GM06990 (cell line): ENCODE data around the gene RSRC1.

Source experiments
- DNase-seq: peaks from one replicate; pipeline ENCODE4 v3.0.0-alpha.2; 2011; ENCODE audit not compliant: insufficient read length; ENCODE audit errors: extremely low read depth
- H3K27me3 ChIP-seq: replicated peaks from 2 replicates; pipeline ENCODE4 v1.6.0; 2011; ENCODE audit warnings: low read length; ENCODE audit not compliant: control insufficient read depth, insufficient read depth
- H3K36me3 ChIP-seq: 2 replicates; pipeline ENCODE4 v1.5.1; 2011; ENCODE audit warnings: low read length; ENCODE audit not compliant: control insufficient read depth, insufficient read depth
- H3K4me3 ChIP-seq: replicated peaks from 2 replicates; pipeline ENCODE4 v1.5.1; 2011; ENCODE audit warnings: low read depth, mild to moderate bottlenecking, control low read depth, low read length
- CTCF ChIP-seq: IDR thresholded peaks from 2 replicates; pipeline ENCODE4 v1.5.1; 2011; ENCODE audit warnings: low read length, control low read depth, mild to moderate bottlenecking, inconsistent platforms; ENCODE audit not compliant: insufficient read depth, poor library complexity, severe bottlenecking

The RSRC1 gene

GRCh38 chr3:158350971-158351370, 241.1 kb downstream of the RSRC1 start:
- DNase-seq, result no peak
- no peaks in the 10 kb centered on the region for H3K27me3 ChIP-seq
- no peak overlapping the region for H3K4me3 ChIP-seq
- TF ChIP-seq CTCF, result no peak
- no peaks in the 10 kb centered on the region for H3K36me3 ChIP-seq

- no peak for DNase-seq
- Histone ChIP-seq H3K27me3 (no peaks in the 10 kb centered on the region), H3K36me3 (no peaks in the 10 kb centered on the region), H3K4me3 (no peak overlapping the region)
- TF ChIP-seq CTCF, result no peak
These were observed 242.7 kb downstream of the RSRC1 start for GRCh38 chr3:158352551-158352950.

GRCh38 chr3:158354713-158355112, 244.8 kb downstream of the RSRC1 start:
- peaks cover under 1% of the 10 kb centered on the region for H3K36me3 ChIP-seq
- no peak overlapping the region for H3K4me3 ChIP-seq
- no peaks in the 10 kb centered on the region for H3K27me3 ChIP-seq
- TF ChIP-seq CTCF, result no peak
- no peak for DNase-seq

GRCh38 chr3:158355623-158356588, 246.0 kb downstream of the RSRC1 start:
- H3K27me3 ChIP-seq, result no peaks in the 10 kb centered on the region
- H3K4me3 ChIP-seq, result no peak overlapping the region
- DNase-seq, result peak; percentile 64
- H3K36me3 ChIP-seq, result peaks cover 9% of the 10 kb centered on the region
- TF ChIP-seq CTCF, result no peak

GRCh38 chr3:158359339-158359738, 249.4 kb downstream of the RSRC1 start:
- no peaks in the 10 kb centered on the region for H3K27me3 ChIP-seq
- H3K4me3 ChIP-seq, result no peak overlapping the region
- peaks cover 9% of the 10 kb centered on the region for H3K36me3 ChIP-seq
- TF ChIP-seq CTCF, result no peak
- no peak for DNase-seq
